Eye (tissue), 1 donor: ENCODE data around the gene BPIFB3.
"Not testable (repeated sequence)": the region's sequence is repeated elsewhere in the genome, so short reads cannot be mapped to it uniquely, and the experiment has no call there.

Source experiments
- DNase-seq: peaks from one replicate; pipeline ENCODE4 v3.0.0-alpha.2; 2015

BPIFB3 gene

DNA sequence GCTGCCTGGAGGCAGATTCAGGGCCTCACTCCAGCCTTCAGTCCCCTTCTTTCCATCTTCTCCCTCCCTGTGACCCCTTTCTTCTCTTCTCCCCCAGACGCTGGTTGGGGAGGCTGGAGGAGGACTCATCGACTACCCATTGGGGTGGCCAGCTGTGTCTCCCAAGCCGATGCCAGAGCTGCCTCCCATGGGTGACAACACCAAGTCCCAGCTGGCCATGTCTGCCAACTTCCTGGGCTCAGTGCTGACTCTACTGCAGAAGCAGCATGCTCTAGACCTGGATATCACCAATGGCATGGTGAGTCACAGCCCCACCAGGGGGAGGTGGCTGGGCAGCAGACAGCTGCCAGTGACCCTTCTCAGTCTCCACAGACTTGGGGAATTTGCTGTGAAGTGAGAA lies 38.7 kb downstream of the BPIFB3 start:
- no peak for DNase-seq

DNA sequence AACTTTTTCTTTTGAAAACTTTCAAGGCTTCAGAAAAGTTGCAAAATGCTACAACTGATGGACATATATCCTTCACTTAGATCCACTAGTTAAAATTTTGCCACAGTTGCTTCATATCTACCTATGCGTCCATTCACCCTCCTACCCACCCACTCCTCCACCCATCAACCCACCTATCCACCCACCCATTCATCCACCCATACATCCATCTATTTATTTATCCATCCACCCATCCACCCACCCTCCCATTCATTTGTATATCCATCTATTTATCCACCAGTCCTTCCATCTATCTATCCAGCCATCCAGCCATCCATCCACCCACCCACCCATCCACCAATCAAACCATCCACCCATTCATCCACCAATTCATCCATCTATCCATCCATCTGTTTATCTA lies 39.4 kb downstream of the BPIFB3 start:
- no peak for DNase-seq

DNA sequence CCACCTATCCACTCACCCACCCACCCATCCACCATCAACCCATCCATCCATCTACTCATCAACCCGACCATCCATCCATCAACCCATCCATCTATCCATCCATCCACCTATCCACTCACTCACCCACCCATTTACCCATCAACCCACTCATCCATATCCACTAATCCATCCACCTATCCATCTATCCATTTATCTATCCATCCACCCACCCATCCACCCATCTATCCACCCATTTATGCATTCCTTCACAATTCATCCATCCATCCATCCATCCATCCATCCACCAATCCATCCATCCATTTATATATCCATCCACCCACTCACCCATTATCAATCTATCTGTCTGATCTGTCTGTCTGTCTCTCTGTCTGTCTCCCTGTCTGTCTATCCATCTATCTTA lies 39.9 kb downstream of the BPIFB3 start:
- DNase-seq = no peak

GRCh38 chr20:33095249-33095648 lies 41.5 kb downstream of the BPIFB3 start:
- DNase-seq = no peak

- peak; percentile 80 for DNase-seq
Measured at GRCh38 chr20:33095902-33096584, 42.3 kb downstream of the BPIFB3 start.

GRCh38 chr20:33097001-33097400 lies 43.3 kb downstream of the BPIFB3 start:
- no peak for DNase-seq

GRCh38 chr20:33099843-33100538 lies 46.3 kb downstream of the BPIFB3 start:
- DNase-seq = no peak

- DNase-seq = no peak
Measured at GRCh38 chr20:33103556-33103955, 49.9 kb downstream of the BPIFB3 start.

- DNase-seq = no peak
Measured at GRCh38 chr20:33104336-33104735, 50.6 kb downstream of the BPIFB3 start.

GRCh38 chr20:33105316-33105924 lies 51.7 kb downstream of the BPIFB3 start:
- DNase-seq = no peak

GRCh38 chr20:33106058-33106620 lies 52.4 kb downstream of the BPIFB3 start:
- DNase-seq = not testable (repeated sequence)

DNA sequence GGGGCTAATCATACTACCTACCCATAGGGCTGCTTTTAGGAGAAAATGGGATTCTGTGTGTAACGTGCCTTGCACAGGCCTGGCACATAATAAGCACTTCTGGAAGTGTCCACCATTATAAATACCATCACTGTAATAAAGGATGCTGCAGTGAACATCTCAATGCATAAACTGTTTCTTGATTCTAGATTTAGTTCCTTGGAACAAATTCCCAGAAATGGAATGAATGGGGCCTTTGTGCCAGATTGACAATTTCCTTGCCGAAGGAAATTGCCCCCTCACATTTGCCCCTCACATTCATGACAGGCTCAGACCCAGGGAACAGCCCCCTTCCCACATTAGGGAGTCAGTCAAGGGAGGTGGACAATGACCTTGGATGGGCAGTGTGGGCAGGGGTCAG lies 55.0 kb downstream of the BPIFB3 start:
- DNase-seq = no peak

DNA sequence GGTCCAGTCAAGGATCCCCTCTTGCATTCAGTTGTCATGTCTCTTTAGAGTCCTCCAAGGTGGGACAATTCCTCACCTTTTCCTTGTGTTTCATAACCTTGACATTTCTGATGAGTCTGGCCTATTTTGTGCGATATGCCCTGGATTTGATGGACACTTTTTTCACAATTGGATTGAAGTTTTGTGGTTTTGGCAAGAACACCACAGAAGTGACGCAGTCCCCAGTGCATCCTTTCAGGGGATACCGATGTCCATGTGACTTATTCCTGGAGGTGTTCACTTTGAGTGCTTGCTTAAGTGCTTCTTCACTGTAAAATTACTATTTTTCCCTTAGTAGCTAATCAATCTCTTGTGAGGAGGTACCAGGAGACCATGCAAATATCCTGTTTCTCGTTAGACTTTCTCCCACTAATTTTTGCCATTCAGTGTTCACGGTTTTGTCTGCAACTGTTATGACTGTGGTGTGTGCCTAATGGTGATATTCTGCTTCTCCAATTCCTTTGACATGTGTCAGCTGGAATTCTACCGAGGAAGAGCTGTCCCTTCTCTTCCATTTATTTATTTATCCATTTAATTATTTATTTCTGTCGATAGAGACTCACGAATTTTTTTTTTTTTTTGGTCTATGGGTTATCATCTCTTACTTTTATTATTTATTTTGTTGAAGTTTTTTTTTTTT lies 56.6 kb downstream of the BPIFB3 start:
- no peak for DNase-seq

DNA sequence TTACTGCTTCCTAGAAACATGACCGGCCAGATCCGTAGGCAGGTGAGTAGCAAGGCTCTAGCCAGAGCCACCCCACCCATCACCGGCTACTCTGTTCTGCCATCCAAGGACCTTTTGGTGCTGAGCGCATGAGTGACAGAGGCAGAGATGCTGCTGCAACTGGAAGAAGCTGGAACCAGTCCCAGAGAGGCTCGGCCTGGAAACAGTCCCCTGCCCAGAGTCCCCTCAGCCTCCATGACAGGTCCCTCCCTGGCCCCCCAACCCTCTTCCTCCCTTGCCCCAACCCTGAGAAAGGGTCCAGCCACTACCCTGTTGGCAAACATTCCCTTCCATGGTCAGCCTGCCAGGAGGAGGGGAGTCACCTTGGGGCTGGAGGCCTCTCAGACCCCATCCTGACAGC lies 57.6 kb downstream of the BPIFB3 start:
- DNase-seq = no peak

GRCh38 chr20:33112547-33113386 lies 59.1 kb downstream of the BPIFB3 start:
- no peak for DNase-seq

DNA sequence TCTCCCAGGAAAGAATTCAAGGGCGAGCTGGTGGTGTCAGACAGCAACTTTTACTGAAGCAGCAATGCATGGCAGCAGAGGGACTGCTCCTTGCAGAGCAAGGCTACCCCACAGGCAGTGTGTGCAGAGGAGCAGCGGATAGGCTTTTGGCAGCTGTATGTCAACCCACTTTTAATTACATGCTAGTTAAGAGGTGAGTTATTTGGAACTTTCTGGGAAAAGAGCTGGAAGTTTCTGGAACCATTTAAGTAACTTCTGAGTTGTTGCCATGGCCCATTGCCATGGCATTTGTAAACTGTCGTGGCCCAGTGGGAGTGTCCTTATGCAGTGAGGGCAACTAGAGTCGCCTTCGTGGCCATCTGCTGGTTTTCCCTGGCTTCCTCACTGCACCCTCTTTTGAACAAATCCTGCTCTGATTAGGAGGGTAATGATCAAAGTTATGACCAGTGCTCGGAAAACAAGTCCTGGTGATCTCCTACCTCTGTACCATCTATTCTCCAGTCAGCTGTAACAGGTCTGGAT lies 59.7 kb downstream of the BPIFB3 start:
- DNase-seq = no peak

DNA sequence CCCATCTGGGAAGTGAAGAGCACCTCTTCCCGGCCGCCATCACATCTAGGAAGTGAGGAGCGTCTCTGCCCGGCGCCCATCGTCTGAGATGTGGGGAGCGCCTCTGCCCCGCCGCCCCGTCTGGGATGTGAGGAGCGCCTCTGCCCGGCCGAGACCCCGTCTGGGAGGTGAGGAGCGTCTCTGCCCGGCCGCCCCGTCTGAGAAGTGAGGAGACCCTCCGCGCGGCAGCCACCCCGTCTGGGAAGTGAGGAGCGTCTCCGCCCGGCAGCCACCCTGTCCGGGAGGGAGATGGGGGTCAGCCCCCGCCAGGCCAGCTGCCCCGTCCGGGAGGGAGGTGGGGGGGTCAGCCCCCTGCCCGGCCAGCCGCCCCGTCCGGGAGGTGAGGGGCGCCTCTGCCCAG lies 61.8 kb downstream of the BPIFB3 start:
- DNase-seq = not testable (repeated sequence)

DNA sequence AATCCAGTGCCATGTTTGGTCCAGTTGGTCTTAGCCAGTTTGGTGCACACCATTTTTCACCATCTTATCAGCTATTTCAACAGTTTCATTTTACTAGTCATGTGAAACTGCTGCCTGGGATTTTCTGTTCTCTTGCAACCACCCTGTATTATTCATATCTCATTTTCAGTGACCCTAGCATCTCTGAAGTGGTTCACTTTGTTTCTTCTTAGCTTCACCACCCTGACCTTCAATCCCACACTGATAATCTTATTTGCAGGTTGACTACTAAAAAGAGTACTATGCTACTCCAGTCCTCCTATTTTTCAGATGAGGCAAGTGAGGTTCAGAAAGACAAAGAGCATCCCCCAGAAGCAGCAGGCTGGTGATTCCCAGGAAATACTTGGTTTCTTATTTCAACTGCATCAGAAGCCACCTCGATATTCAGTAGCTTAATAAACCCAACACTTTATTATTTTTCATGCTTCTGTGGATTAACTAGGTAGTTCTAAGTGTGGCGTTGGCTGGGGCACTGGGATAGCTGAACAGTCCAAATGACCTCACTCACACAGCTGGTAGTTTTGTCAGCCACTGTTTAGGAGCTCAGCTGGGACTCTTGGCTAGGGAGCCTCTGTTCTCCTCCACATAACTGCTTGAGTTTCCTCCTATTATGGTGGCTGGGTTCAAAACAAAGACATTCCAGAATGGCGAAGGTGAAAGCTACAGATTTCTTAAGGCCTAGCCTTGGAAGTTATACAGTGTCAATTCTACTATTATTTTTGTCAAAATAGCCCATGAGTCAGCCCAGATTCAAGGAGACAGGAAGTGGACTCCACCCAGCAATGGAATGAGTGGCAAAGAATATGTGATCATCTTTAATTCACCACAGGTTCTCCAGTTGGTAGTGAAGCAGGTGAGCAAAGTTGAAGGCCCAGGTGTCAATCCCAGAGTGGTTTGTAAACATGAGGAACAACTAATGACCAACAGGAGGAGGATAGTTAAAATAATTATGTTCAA lies 66.3 kb downstream of the BPIFB3 start:
- DNase-seq = no peak

- DNase-seq = no peak
Measured at GRCh38 chr20:33120934-33121333, 67.2 kb downstream of the BPIFB3 start.

DNA sequence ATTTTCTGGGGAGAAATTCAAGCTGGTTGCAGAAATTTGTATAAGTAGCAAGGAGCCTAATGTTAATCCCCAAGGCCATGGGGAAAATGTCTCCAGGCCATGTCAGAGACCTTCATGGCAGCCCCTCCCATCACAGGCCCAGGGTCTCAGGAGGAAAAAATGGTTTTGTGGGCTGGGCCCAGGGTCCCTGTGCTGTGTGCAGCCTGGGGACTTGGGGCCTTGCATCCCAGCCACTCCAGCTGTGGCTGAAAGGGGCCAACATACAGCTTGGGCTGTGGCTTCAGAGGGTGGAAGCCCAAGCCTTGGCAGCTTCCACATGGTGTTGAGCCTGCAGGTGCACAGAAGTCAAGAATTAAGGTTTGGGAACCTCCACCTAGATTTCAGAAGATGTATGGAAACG lies 68.6 kb downstream of the BPIFB3 start:
- DNase-seq = not testable (repeated sequence)
